ENCODE results near the gene ADAMTS12.

- no peak for TF ChIP-seq SMC3 (conservative IDR thresholded peaks at IDR 0.05; ENCODE audit: poor library complexity)
- TF ChIP-seq RAD21 (conservative IDR thresholded peaks at IDR 0.05): no peak
- no peak for TF ChIP-seq CTCF (IDR thresholded peaks at IDR 0.05; ENCODE audit: poor library complexity, severe bottlenecking)
- TF ChIP-seq EZH2 (IDR thresholded peaks at IDR 0.05; ENCODE audit: borderline replicate concordance, insufficient read depth, low read length, poor library complexity, severe bottlenecking): no peak
- TF ChIP-seq EP300 (conservative IDR thresholded peaks at IDR 0.05; ENCODE audit: poor library complexity, severe bottlenecking): no peak
These were observed 242.0 kb downstream of the ADAMTS12 start for GRCh38 chr5:33649549-33650482.

Measured in neural cell (in vitro differentiated cells).